IPS-20b (cell line): ENCODE data around the gene HNRNPM.

Source experiments
- H3K27ac ChIP-seq: one replicate; pipeline ENCODE4 v1.5.1; 2013; ENCODE audit warnings: low read length
- H3K27me3 ChIP-seq: 2 replicates; pipeline ENCODE4 v1.6.1; 2013; ENCODE audit warnings: mild to moderate bottlenecking, low read length, inconsistent platforms; ENCODE audit not compliant: insufficient read depth
- H3K36me3 ChIP-seq: 2 replicates; pipeline ENCODE4 v1.6.1; 2013; ENCODE audit warnings: low read depth, mild to moderate bottlenecking, inconsistent platforms, low read length, moderate library complexity; ENCODE audit not compliant: insufficient read depth
- H3K4me1 ChIP-seq: 2 replicates; pipeline ENCODE4 v1.6.1; 2013; ENCODE audit warnings: mild to moderate bottlenecking, control low read depth, inconsistent platforms, low read length, moderate library complexity; ENCODE audit not compliant: insufficient read depth
- H3K4me3 ChIP-seq: 2 replicates; pipeline ENCODE4 v1.5.1; 2013; ENCODE audit warnings: mild to moderate bottlenecking, low read length, inconsistent platforms
- H3K9ac ChIP-seq: 2 replicates; pipeline ENCODE4 v1.6.1; 2013; ENCODE audit warnings: low read depth, mild to moderate bottlenecking, inconsistent platforms, low read length, moderate library complexity
- H3K9me3 ChIP-seq: 2 replicates; pipeline ENCODE4 v1.6.1; 2013; ENCODE audit warnings: mild to moderate bottlenecking, low read depth, low read length, inconsistent platforms; ENCODE audit not compliant: insufficient read depth

Gene HNRNPM, protein sequence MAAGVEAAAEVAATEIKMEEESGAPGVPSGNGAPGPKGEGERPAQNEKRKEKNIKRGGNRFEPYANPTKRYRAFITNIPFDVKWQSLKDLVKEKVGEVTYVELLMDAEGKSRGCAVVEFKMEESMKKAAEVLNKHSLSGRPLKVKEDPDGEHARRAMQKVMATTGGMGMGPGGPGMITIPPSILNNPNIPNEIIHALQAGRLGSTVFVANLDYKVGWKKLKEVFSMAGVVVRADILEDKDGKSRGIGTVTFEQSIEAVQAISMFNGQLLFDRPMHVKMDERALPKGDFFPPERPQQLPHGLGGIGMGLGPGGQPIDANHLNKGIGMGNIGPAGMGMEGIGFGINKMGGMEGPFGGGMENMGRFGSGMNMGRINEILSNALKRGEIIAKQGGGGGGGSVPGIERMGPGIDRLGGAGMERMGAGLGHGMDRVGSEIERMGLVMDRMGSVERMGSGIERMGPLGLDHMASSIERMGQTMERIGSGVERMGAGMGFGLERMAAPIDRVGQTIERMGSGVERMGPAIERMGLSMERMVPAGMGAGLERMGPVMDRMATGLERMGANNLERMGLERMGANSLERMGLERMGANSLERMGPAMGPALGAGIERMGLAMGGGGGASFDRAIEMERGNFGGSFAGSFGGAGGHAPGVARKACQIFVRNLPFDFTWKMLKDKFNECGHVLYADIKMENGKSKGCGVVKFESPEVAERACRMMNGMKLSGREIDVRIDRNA

DNA sequence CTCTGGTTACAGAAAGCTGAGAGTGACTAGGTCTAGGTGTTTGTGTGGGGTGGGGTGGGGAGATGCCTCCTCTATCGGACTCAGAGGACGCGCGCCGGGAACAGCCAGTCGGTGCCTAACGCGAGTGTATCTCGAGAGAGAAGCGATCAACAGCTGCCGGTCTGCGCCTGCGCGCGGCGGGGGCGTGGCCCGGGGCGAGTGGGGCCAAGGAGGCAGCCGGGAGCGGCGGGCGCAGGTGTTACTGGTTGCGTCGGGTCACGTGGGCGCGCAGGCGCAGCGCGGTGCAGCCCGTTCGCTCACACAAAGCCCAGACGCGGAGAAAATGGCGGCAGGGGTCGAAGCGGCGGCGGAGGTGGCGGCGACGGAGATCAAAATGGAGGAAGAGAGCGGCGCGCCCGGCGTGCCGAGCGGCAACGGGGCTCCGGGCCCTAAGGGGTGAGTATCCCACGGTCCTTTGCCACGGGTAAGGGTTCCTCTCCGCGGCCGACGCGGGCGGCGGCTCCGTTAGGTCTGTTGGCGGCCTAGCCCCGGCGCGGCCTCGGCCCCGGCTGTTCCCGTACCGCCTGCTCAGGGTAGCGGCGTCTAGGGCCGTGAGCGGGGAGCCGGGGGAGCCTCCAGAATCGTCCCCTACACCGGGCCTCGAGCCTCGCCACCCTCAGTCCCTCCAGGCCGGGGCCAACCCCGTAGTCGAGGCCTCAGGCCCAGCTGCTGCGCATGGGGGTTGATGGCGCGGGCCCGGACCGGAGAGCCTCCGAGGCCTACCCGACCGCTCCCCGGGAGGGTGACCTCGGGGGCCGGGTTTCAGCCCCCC lies at the start of gene HNRNPM:
HNRNPM (plus strand) TSS at position 299 of the 811 bp plus-strand sequence; CDS start at position 323, 24 bp downstream.
- peak within 1 kb of the TSS; percentile 99 for H3K4me3 ChIP-seq
- H3K27ac ChIP-seq: peak within 1 kb of the TSS; percentile 92
- H3K27me3 ChIP-seq: no peaks in the 10 kb centered on the region
- H3K4me1 ChIP-seq: peaks cover 27% of the 10 kb centered on the region
- H3K9ac ChIP-seq: peak within 1 kb of the TSS; percentile 99
- H3K36me3 ChIP-seq: peaks cover 32% of the 10 kb centered on the region
- no peaks in the 10 kb centered on the region for H3K9me3 ChIP-seq

DNA sequence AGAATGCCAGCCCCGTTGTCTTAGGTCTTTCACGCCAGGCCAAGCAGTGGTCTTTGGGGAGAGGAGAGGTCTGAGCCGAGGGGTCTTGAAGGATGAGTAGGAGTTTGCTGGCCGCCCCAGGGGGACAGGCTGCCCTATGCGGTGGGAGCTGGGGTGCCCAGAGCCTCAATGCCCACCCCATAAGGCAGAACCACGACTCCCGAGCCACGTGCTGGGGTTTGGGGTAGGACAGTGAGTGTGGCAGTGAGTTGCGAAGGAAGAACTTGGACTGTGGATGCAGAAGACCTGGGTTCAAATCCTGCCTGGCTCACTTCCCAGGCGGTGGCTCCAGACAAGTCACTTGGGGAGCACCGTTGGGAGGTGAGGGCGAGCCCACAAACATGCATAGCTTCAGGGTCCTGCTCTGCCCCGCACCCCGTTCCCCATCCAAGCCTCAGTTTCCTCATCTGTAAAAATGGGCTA lies 49.1 kb upstream of the HNRNPM start:
- no peaks in the 10 kb centered on the region; the same call in 1 of the 2 replicates for H3K36me3 ChIP-seq
- H3K27ac ChIP-seq: no peak overlapping the region
- H3K4me1 ChIP-seq: no peaks in the 10 kb centered on the region; the same call in 1 of the 2 replicates

DNA sequence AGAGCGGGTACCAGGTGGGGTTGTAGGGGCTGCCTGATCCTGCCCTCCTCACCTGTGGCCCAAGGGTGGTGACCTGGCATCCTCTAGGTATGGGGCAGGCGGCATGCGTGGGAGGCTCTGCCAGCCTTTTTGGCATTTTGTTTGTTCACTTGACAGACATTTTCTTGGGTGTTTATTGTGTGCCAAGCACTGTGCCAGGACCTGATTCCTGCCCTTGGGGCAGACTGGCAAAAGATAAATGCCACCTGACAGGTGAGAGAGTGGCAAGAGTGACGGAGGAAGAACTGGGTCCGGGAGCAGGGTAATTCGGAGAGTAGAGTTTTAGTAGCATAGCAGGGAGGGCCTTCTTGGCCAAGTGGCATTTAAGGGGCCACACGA lies 48.6 kb upstream of the HNRNPM start:
- no peak overlapping the region for H3K27ac ChIP-seq
- no peaks in the 10 kb centered on the region for H3K27me3 ChIP-seq
- no peak overlapping the region for H3K4me3 ChIP-seq
- H3K4me1 ChIP-seq: no peaks in the 10 kb centered on the region; the same call in 1 of the 2 replicates
- H3K9ac ChIP-seq: no peak overlapping the region
- H3K36me3 ChIP-seq: no peaks in the 10 kb centered on the region; the same call in 1 of the 2 replicates
- no peaks in the 10 kb centered on the region for H3K9me3 ChIP-seq

More for the DNA sequence above, 49.1 kb upstream of the HNRNPM start:
- Histone ChIP-seq H3K4me3 (no peak overlapping the region), H3K27me3 (no peaks in the 10 kb centered on the region), H3K9me3 (no peaks in the 10 kb centered on the region), H3K9ac (no peak overlapping the region)

GRCh38 chr19:8396563-8397203 lies 48.1 kb upstream of the HNRNPM start:
- H3K27me3 ChIP-seq: no peaks in the 10 kb centered on the region
- H3K27ac ChIP-seq: no peak overlapping the region
- H3K4me3 ChIP-seq: no peak overlapping the region
- H3K9ac ChIP-seq: no peak overlapping the region
- peaks cover under 1% of the 10 kb centered on the region; the same call in 1 of the 2 replicates for H3K36me3 ChIP-seq
- H3K4me1 ChIP-seq: no peaks in the 10 kb centered on the region; the same call in 1 of the 2 replicates
- no peaks in the 10 kb centered on the region for H3K9me3 ChIP-seq

GRCh38 chr19:8397271-8397670 lies 47.5 kb upstream of the HNRNPM start:
- H3K27me3 ChIP-seq: no peaks in the 10 kb centered on the region
- peaks cover 7% of the 10 kb centered on the region for H3K36me3 ChIP-seq
- H3K4me1 ChIP-seq: no peaks in the 10 kb centered on the region; the same call in 1 of the 2 replicates
- no peak overlapping the region for H3K27ac ChIP-seq
- H3K9ac ChIP-seq: no peak overlapping the region
- no peaks in the 10 kb centered on the region for H3K9me3 ChIP-seq
- H3K4me3 ChIP-seq: no peak overlapping the region

- peaks cover 12% of the 10 kb centered on the region for H3K36me3 ChIP-seq
- no peaks in the 10 kb centered on the region for H3K27me3 ChIP-seq
- H3K27ac ChIP-seq: no peak overlapping the region
- H3K4me1 ChIP-seq: no peaks in the 10 kb centered on the region; the same call in 1 of the 2 replicates
- no peak overlapping the region for H3K4me3 ChIP-seq
- no peak overlapping the region for H3K9ac ChIP-seq
- no peaks in the 10 kb centered on the region for H3K9me3 ChIP-seq
Measured at GRCh38 chr19:8397746-8398310, 46.9 kb upstream of the HNRNPM start.

DNA sequence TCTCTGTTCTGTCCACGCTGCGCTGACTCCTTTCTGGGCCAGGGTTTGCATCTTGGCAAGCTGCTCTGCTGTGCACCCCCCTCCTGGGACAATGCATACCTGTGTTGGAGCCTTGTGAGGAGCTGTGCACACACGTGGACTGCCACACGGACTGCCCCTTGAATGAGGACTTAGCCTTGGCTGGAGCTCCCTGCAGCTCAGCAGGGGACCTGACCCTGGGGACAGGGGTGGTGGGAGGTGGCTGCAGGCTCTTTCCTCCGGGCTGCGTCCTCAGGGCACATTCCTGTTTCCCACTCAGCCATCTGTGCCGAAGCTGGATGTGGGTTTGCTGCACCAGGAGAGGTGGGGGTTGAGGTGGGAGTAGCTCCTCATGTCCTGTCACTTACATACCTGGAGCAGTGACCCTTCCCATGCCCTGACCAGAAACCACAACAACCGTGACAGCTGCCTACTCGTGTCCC lies 46.4 kb upstream of the HNRNPM start:
- Histone ChIP-seq H3K36me3 (peaks cover 15% of the 10 kb centered on the region), H3K9ac (no peak overlapping the region), H3K27ac (no peak overlapping the region), H3K4me1 (no peaks in the 10 kb centered on the region; the same call in 1 of the 2 replicates), H3K4me3 (no peak overlapping the region), H3K27me3 (no peaks in the 10 kb centered on the region), H3K9me3 (no peaks in the 10 kb centered on the region)

- H3K4me1 ChIP-seq: no peaks in the 10 kb centered on the region; the same call in 1 of the 2 replicates
- no peaks in the 10 kb centered on the region for H3K27me3 ChIP-seq
- no peak overlapping the region for H3K9ac ChIP-seq
- H3K4me3 ChIP-seq: no peak overlapping the region
- H3K9me3 ChIP-seq: no peaks in the 10 kb centered on the region
- no peak overlapping the region for H3K27ac ChIP-seq
- H3K36me3 ChIP-seq: peaks cover 18% of the 10 kb centered on the region
Measured at GRCh38 chr19:8399681-8400188, 45.0 kb upstream of the HNRNPM start.

DNA sequence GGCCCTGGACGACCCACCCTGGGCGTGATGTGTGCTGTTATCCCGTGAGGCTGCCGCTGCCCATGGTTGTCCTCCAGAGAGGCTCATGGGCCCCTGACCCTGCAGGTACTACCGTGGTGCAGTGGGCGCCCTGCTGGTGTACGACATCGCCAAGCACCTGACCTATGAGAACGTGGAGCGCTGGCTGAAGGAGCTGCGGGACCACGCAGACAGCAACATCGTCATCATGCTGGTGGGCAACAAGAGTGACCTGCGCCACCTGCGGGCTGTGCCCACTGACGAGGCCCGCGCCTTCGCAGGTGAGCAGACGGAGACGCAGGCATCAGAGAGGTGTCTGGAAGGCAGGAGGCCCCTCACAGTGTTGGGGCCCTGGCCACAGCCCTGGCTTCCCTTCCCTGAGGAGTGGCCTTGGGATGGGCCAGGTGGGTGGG lies 42.8 kb upstream of the HNRNPM start:
- H3K9me3 ChIP-seq: no peaks in the 10 kb centered on the region
- H3K4me3 ChIP-seq: no peak overlapping the region
- no peaks in the 10 kb centered on the region; the same call in 1 of the 2 replicates for H3K4me1 ChIP-seq
- H3K27me3 ChIP-seq: no peaks in the 10 kb centered on the region
- peaks cover 23% of the 10 kb centered on the region for H3K36me3 ChIP-seq
- no peak overlapping the region for H3K9ac ChIP-seq
- no peak overlapping the region for H3K27ac ChIP-seq

- peaks cover 23% of the 10 kb centered on the region for H3K36me3 ChIP-seq
- H3K9me3 ChIP-seq: no peaks in the 10 kb centered on the region
- no peak overlapping the region for H3K27ac ChIP-seq
- H3K27me3 ChIP-seq: no peaks in the 10 kb centered on the region
- no peaks in the 10 kb centered on the region; the same call in 1 of the 2 replicates for H3K4me1 ChIP-seq
- H3K9ac ChIP-seq: no peak overlapping the region
- no peak overlapping the region for H3K4me3 ChIP-seq
Measured at GRCh38 chr19:8403098-8403819, 41.5 kb upstream of the HNRNPM start.
